Measurements from ENCODE around the gene SMARCA2.

DNA sequence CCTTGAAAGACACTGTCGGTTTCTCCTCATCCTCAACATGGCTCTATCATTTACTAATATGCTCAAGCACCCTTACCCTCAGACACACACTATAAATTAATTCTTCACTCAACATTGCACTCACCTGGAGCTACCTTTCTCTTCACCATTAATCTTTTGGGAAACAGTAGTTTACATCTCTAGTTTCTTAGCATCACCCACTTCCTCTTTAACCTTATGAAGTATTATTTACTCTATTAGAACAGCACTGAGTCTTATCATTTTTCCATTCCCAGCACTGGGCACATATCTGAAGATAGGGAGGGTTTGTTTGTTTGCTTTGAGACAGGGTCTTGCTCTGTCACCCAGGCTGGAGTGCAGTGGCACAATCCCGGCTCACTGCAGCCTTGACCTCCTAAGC, 213.5 kb downstream of the SMARCA2 start:
- TF ChIP-seq, protein P1, sequence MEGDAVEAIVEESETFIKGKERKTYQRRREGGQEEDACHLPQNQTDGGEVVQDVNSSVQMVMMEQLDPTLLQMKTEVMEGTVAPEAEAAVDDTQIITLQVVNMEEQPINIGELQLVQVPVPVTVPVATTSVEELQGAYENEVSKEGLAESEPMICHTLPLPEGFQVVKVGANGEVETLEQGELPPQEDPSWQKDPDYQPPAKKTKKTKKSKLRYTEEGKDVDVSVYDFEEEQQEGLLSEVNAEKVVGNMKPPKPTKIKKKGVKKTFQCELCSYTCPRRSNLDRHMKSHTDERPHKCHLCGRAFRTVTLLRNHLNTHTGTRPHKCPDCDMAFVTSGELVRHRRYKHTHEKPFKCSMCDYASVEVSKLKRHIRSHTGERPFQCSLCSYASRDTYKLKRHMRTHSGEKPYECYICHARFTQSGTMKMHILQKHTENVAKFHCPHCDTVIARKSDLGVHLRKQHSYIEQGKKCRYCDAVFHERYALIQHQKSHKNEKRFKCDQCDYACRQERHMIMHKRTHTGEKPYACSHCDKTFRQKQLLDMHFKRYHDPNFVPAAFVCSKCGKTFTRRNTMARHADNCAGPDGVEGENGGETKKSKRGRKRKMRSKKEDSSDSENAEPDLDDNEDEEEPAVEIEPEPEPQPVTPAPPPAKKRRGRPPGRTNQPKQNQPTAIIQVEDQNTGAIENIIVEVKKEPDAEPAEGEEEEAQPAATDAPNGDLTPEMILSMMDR (IDR thresholded peaks at IDR 0.05) = no peak
- TF ChIP-seq POLR2A (IDR thresholded peaks at IDR 0.05) = no peak
